Heart left ventricle (tissue), 16 donors: ENCODE measurements around the gene BST1. TPM values are rescaled to one million over a fixed set of nuclear protein-coding genes. Genes with fewer than 3 reads are reported as not detected.
A peak's percentile ranks its signal among the peaks of the same experiment; 100 is the strongest.

ENCODE experiments used
- ATAC-seq, 4 donors: fragments of 200-7000 bp; cut with Tn5 transposase; one replicate each; pipeline ENCODE4 v1.9.1; 2020 to 2022; ENCODE audit warnings: moderate library complexity in 4 of 4, mild to moderate bottlenecking in 3 of 4, moderate number of reproducible peaks in 1 of 4
- DNase-seq, 5 donors: peaks; one replicate each; pipeline ENCODE4 v3.0.0-alpha.2; 2020
- H3K27ac ChIP-seq, 12 donors: fragments of 200-600 bp; sonication (generic) in 4 of 12; one replicate each; pipeline versions ENCODE4 v1.5.0 to v1.8.0; 2016 to 2022; ENCODE audit warnings: mild to moderate bottlenecking in 2 of 12
- H3K27me3 ChIP-seq, 9 donors: fragments of 200-600 bp; sonication (generic) in 2 of 9; one replicate each; pipeline versions ENCODE4 v1.5.1 to v1.8.0; 2016 to 2022; ENCODE audit warnings: mild to moderate bottlenecking in 3 of 9
- H3K36me3 ChIP-seq, 9 donors: fragments of 200-600 bp; sonication (generic) in 2 of 9; one replicate each; pipeline versions ENCODE4 v1.5.0 to v1.8.0; 2018 to 2022; ENCODE audit warnings: mild to moderate bottlenecking in 2 of 9
- H3K4me1 ChIP-seq, 12 donors: fragments of 200-600 bp; sonication (generic) in 4 of 12; one replicate each; pipeline versions ENCODE4 v1.5.0 to v1.8.0; 2016 to 2022; ENCODE audit warnings: mild to moderate bottlenecking in 3 of 12
- H3K4me3 ChIP-seq, 12 donors: fragments of 200-600 bp; sonication (generic) in 4 of 12; one replicate each; pipeline versions ENCODE4 v1.5.0 to v1.8.0; 2017 to 2022; ENCODE audit warnings: mild to moderate bottlenecking in 9 of 12, moderate library complexity in 4 of 12
- H3K9me3 ChIP-seq, 12 donors: fragments of 200-600 bp; sonication (generic) in 4 of 12; one replicate each; pipeline versions ENCODE4 v1.5.0 to v1.8.0; 2016 to 2022; ENCODE audit warnings: mild to moderate bottlenecking in 1 of 12
- CTCF ChIP-seq, 12 donors: fragments of 200-600 bp; sonication (generic) in 4 of 12; IDR thresholded peaks; one replicate each; pipeline versions ENCODE4 v1.5.0 to v1.8.0; 2018 to 2022; ENCODE audit warnings: antibody characterized with exemption in 12 of 12, mild to moderate bottlenecking in 5 of 12
- POLR2A ChIP-seq, 2 donors: fragments of 450-650 bp; IDR thresholded peaks; one replicate each; pipeline ENCODE4 v1.6.1; 2017; ENCODE audit warnings: antibody characterized with exemption in 2 of 2, mild to moderate bottlenecking in 2 of 2, moderate library complexity in 2 of 2
- WGBS, 4 donors: extraction: QIAGEN DNeasy Blood & Tissue Kit in 2 of 4; methylation state at CpG; one replicate each; pipeline versions ENCODE4 v1.1.5 to v1.1.7; 2013 to 2018; 5-methylcytosine and 5-hydroxymethylcytosine counted together
- intact Hi-C, 10 donors: fragments of 100-400 bp; cut with DNase I; formaldehyde crosslinking; loops; one replicate each; pipeline versions ENCODE4 v1.11.1 to v1.14.2; 2022
- polyA plus RNA-seq, 2 donors: library from polyadenylated mRNA; stranded (reverse); fragments of 200-250 nt; gene quantifications; one replicate each; pipeline ENCODE4 v1.2.3, GENCODE V29; 2013
- total RNA-seq, 9 donors: library from RNA; depleted of rRNA in 2 of 9; stranded (reverse); fragments of >200 nt in 2 of 9; fragmentation: NEBNext Ultra II Directional in 3 of 9; extraction: Animal tissue kit (Norgen Biotek cat#: 25700) in 3 of 9; gene quantifications; one replicate each; pipeline versions ENCODE4 v1.1.0 to v1.2.4, GENCODE V29; 2016 to 2023
- donor health status: ischemic (EF 13 %, LVEDD 7.1; RV severe dilation, severe dysfunction).
- donor health status: healthy with polysubstance abuse.
- donor health status: DM: no; HTN: yes; CAD: no.
- donor health status: DM: no; HTN: no; CAD: no.
- donor health status: ischemic (EF 25% LVEDD 6.9; RV normal size, moderate dysfunction).
- donor health status: ischemic (EF 25% LVEDD 5.7; RV mildly dilated, moderate dysfunction).
- donor health status: healthy.
- donor health status: DM: yes; HTN: yes; CAD: no.
- donor health status: ischemic (EF 35%, LVEDD 5.7; RV mildly dilated, moderate dysfunction).
- donor health status: nonischemic (EF 11% LVEDD 7.7; RV severe dilation, severe dysfunction).
- donor health status: DM: yes; HTN: yes; CAD: no.
- donor health status: PGD.
- donor health status: ischemic (EF 29% LVEDD 5.4; RV normal size, mild dysfunction).
- donor health status: nonischemic (EF 23%, LVEDD 6.1; RV moderate dilation, normal function).

BST1 gene
- total and polyA plus RNA-seq, 11 donors, result 1.3 to 18.4 (median 2.1) TPM

- Histone ChIP-seq H3K27ac (peak overlapping the region in 11 of 12 donors; percentile 30 to 90 (median 66)), H3K9me3 (no peaks in the 10 kb centered on the region), H3K4me1 (peaks cover 0 to 35% (median 9%) of the 10 kb centered on the region in 12 donors), H3K27me3 (no peaks in the 10 kb centered on the region), H3K36me3 (no peaks in the 10 kb centered on the region), H3K4me3 (no peak overlapping the region)
- WGBS, 4 donors, result 34 to 51% (median 40%) methylated on average over 4 of the region's 4 CpGs
- intact Hi-C loops, result no loop called here
- no peak for TF ChIP-seq CTCF (IDR thresholded peaks at IDR 0.05)
- no peak for TF ChIP-seq POLR2A (IDR thresholded peaks at IDR 0.05)
- DNase-seq, result peak; percentile 82 to 89 (median 88)
- ATAC-seq, result peak; percentile 92 to 98 (median 94)
These were observed 50.9 kb downstream of the BST1 start for GRCh38 chr4:15753786-15754185.

- no peaks in the 10 kb centered on the region for H3K9me3 ChIP-seq
- intact Hi-C loops, result no loop called here
- DNase-seq, result peak in 2 of 5 donors; percentile 11 to 22
- no peak overlapping the region for H3K4me3 ChIP-seq
- H3K4me1 ChIP-seq, result peaks cover 0 to 35% (median 9%) of the 10 kb centered on the region in 12 donors
- H3K36me3 ChIP-seq, result no peaks in the 10 kb centered on the region
- TF ChIP-seq POLR2A (IDR thresholded peaks at IDR 0.05) (no peak), CTCF (IDR thresholded peaks at IDR 0.05) (no peak)
- H3K27ac ChIP-seq, result peak overlapping the region in 11 of 12 donors; percentile 30 to 90 (median 62)
- no peaks in the 10 kb centered on the region for H3K27me3 ChIP-seq
- peak; percentile 35 to 85 (median 60) for ATAC-seq
- 39 to 54% (median 44%) methylated on average over 4 of the region's 4 CpGs for WGBS, 4 donors
These were observed 51.5 kb downstream of the BST1 start for GRCh38 chr4:15754323-15754722.

GRCh38 chr4:15755321-15756155 lies 52.7 kb downstream of the BST1 start:
- TF ChIP-seq CTCF (IDR thresholded peaks at IDR 0.05), result no peak
- TF ChIP-seq POLR2A (IDR thresholded peaks at IDR 0.05), result no peak
- Histone ChIP-seq H3K4me1 (peaks cover 0 to 35% (median 9%) of the 10 kb centered on the region in 12 donors), H3K36me3 (no peaks in the 10 kb centered on the region), H3K27ac (peak overlapping the region in 5 of 12 donors; percentile 62 to 90 (median 74)), H3K9me3 (no peaks in the 10 kb centered on the region), H3K4me3 (no peak overlapping the region), H3K27me3 (no peaks in the 10 kb centered on the region)
- intact Hi-C loops, result no loop called here
- DNase-seq (no peak), ATAC-seq (no peak)
- 80 to 94% (median 88%) methylated on average over 4 of the region's 4 CpGs for WGBS, 4 donors

GRCh38 chr4:15756361-15756861 lies 53.5 kb downstream of the BST1 start:
- ATAC-seq (no peak), DNase-seq (no peak)
- TF ChIP-seq POLR2A (IDR thresholded peaks at IDR 0.05) (no peak), CTCF (IDR thresholded peaks at IDR 0.05) (no peak)
- no peaks in the 10 kb centered on the region for H3K9me3 ChIP-seq
- H3K4me1 ChIP-seq, result peaks cover 0 to 35% (median 9%) of the 10 kb centered on the region in 12 donors
- H3K4me3 ChIP-seq, result no peak overlapping the region
- 68 to 80% (median 74%) methylated on average over 6 of the region's 6 CpGs for WGBS, 4 donors
- no peaks in the 10 kb centered on the region for H3K36me3 ChIP-seq
- intact Hi-C loops, result no loop called here
- H3K27ac ChIP-seq, result peak overlapping the region in 2 of 12 donors; percentile 12 to 74
- H3K27me3 ChIP-seq, result no peaks in the 10 kb centered on the region
